Measurements from ENCODE around the gene DLGAP5. TPM values are rescaled to one million over a fixed set of nuclear protein-coding genes. Genes with fewer than 3 reads are reported as not detected.

DLGAP5 gene
- polyA plus RNA-seq, 1 donor (not counting 4 experiments of a cell fraction or from before 2014, with no cell fraction given) = 15.3 TPM

DNA sequence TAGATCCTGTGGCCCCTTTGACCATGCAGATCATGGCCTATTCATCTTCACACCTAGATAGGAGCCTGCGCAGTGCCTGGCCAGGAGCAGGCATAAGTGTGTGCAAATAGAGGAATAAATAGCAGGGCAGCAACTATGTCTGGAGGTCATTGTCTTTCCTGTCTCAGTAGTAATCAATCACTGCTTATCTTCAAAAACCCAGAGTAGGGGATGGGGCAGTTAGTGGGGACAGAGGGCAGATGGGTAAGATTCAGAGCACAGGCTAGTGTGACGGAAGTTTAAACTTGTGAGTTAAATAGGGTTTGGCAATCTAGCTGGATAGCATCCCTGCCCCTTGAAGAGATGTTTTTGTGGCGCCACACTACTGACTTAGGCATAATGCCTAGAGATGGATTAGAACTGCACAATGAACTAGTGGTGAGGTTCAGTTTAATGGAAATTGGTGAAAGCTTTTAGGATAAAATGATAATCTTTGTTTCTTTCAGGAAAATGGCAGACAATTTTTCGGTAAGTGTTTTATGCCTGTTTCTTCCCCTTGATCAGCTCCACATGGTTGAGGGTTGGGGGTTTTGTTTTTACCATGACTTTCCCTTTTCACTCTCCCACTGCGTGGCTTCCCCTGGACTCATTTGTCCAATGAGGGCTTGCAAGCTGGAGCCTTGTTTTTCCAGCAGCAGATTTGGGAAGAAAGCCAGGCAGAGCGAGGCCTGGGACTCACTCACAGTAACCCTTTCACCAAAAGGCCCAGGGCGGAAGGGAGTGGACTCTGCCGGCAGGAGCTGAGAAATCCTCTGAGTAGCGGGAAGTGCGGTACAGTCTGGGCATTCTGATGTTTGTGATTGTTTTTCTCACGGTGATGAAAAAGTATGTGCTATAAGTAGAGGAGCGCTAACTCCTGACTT lies 54.2 kb downstream of the DLGAP5 start:
- Histone ChIP-seq H3K36me3 (ENCODE audit: control insufficient read depth in 2 of 2, extremely low read depth in 1 of 2, insufficient read depth in 2 of 2, low read length in 2 of 2) (peaks cover 34 to 62% of the 10 kb centered on the region in 2 experiments), H3K9ac (ENCODE audit: control insufficient read depth, extremely low read depth, insufficient read depth, low read length) (no peak overlapping the region)

DNA sequence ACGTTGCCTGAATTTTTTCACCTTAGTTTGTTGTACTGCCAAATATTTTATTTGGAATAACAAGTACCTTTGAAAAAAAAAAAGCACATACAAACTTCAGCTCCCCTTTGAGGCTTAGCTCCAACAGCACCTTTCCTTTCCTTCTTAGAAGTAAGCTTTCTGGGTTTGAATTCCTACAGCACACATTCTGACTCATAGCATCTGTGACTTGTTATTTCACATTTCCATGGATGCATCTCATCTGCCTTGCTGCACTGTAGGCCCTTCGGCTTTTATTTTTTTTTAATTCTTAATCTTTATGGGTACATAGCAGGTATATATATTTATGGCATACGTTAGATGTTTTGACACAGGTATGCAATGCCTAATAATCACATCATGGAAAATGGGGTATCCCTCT lies 55.1 kb downstream of the DLGAP5 start:
- H3K4me2 ChIP-seq (ENCODE audit: control insufficient read depth, extremely low read depth, insufficient read depth, low read depth, low read length) = peak overlapping the region; percentile 49
- peak overlapping the region; percentile 44 for H3K27ac ChIP-seq (ENCODE audit: control insufficient read depth, insufficient read depth, low read length)
- DNase-seq (ENCODE audit: low read depth, low spot score) (no peak), FAIRE-seq (no peak)
- dilution Hi-C loops (cut with MboI; ENCODE audit: extremely low pct_ligation_motif_present, low sequenced_read_pairs) = no loop called here
- H3K79me2 ChIP-seq (ENCODE audit: control insufficient read depth, insufficient read depth, low read length) = peaks cover 72% of the 10 kb centered on the region
- H3K9me3 ChIP-seq (ENCODE audit: control insufficient read depth, low read depth, low read length) = no peaks in the 10 kb centered on the region
- no peak overlapping the region for H2AFZ ChIP-seq (ENCODE audit: control insufficient read depth, low read length)
- H3K36me3 ChIP-seq (ENCODE audit: control insufficient read depth in 2 of 2, extremely low read depth in 1 of 2, insufficient read depth in 2 of 2, low read length in 2 of 2) = peaks cover 31 to 55% of the 10 kb centered on the region in 2 experiments
- peaks cover 7% of the 10 kb centered on the region for H4K20me1 ChIP-seq (ENCODE audit: control insufficient read depth, extremely low read depth, insufficient read depth, low read length)
- peak overlapping the region; percentile 9 for H3K9ac ChIP-seq (ENCODE audit: control insufficient read depth, extremely low read depth, insufficient read depth, low read length)
- H3K4me1 ChIP-seq (ENCODE audit: control insufficient read depth, extremely low read depth, insufficient read depth, low read length) = peaks cover 32% of the 10 kb centered on the region
- H3K27me3 ChIP-seq (ENCODE audit: control insufficient read depth, extremely low read depth, insufficient read depth, low read length) = no peaks in the 10 kb centered on the region
- TF ChIP-seq EZH2 (IDR thresholded peaks at IDR 0.05; ENCODE audit: low read length) = no peak
- TF ChIP-seq, protein P1, sequence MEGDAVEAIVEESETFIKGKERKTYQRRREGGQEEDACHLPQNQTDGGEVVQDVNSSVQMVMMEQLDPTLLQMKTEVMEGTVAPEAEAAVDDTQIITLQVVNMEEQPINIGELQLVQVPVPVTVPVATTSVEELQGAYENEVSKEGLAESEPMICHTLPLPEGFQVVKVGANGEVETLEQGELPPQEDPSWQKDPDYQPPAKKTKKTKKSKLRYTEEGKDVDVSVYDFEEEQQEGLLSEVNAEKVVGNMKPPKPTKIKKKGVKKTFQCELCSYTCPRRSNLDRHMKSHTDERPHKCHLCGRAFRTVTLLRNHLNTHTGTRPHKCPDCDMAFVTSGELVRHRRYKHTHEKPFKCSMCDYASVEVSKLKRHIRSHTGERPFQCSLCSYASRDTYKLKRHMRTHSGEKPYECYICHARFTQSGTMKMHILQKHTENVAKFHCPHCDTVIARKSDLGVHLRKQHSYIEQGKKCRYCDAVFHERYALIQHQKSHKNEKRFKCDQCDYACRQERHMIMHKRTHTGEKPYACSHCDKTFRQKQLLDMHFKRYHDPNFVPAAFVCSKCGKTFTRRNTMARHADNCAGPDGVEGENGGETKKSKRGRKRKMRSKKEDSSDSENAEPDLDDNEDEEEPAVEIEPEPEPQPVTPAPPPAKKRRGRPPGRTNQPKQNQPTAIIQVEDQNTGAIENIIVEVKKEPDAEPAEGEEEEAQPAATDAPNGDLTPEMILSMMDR (optimal IDR thresholded peaks at IDR 0.05 in 1 of 3, IDR thresholded peaks at IDR 0.05 in 1 of 3, conservative IDR thresholded peaks at IDR 0.05 in 1 of 3; ENCODE audit: extremely low read depth in 1 of 3, insufficient read depth in 2 of 3, low read length in 3 of 3) = no peak
- peaks cover 7% of the 10 kb centered on the region for H3K9me1 ChIP-seq (ENCODE audit: control insufficient read depth, extremely low read depth, insufficient read depth, low read length)
- no peak overlapping the region for H3K4me3 ChIP-seq (ENCODE audit: control insufficient read depth in 2 of 3, extremely low read depth in 1 of 3, insufficient read depth in 2 of 3, low read depth in 1 of 3, low read length in 3 of 3)

More for the DNA sequence above, 54.2 kb downstream of the DLGAP5 start:
- peaks cover 7% of the 10 kb centered on the region for H3K9me1 ChIP-seq (ENCODE audit: control insufficient read depth, extremely low read depth, insufficient read depth, low read length)
- H3K4me1 ChIP-seq (ENCODE audit: control insufficient read depth, extremely low read depth, insufficient read depth, low read length) = peaks cover 23% of the 10 kb centered on the region
- H4K20me1 ChIP-seq (ENCODE audit: control insufficient read depth, extremely low read depth, insufficient read depth, low read length) = peaks cover 8% of the 10 kb centered on the region
- DNase-seq (ENCODE audit: low read depth, low spot score) = no peak
- TF ChIP-seq EZH2 (IDR thresholded peaks at IDR 0.05; ENCODE audit: low read length) = no peak
- TF ChIP-seq, protein P1 (optimal IDR thresholded peaks at IDR 0.05 in 1 of 3, IDR thresholded peaks at IDR 0.05 in 1 of 3, conservative IDR thresholded peaks at IDR 0.05 in 1 of 3; ENCODE audit: extremely low read depth in 1 of 3, insufficient read depth in 2 of 3, low read length in 3 of 3) = no peak
- no peak overlapping the region for H2AFZ ChIP-seq (ENCODE audit: control insufficient read depth, low read length)
- H3K79me2 ChIP-seq (ENCODE audit: control insufficient read depth, insufficient read depth, low read length) = peaks cover 63% of the 10 kb centered on the region
- peak overlapping the region; percentile 10 for H3K27ac ChIP-seq (ENCODE audit: control insufficient read depth, insufficient read depth, low read length)
- peak overlapping the region; percentile 22 for H3K4me2 ChIP-seq (ENCODE audit: control insufficient read depth, extremely low read depth, insufficient read depth, low read depth, low read length)
- H3K9me3 ChIP-seq (ENCODE audit: control insufficient read depth, low read depth, low read length) = no peaks in the 10 kb centered on the region
- no peak overlapping the region for H3K4me3 ChIP-seq (ENCODE audit: control insufficient read depth in 2 of 3, extremely low read depth in 1 of 3, insufficient read depth in 2 of 3, low read depth in 1 of 3, low read length in 3 of 3)
- no peak for FAIRE-seq
- dilution Hi-C loops (cut with MboI; ENCODE audit: extremely low pct_ligation_motif_present, low sequenced_read_pairs) = no loop called here
- H3K27me3 ChIP-seq (ENCODE audit: control insufficient read depth, extremely low read depth, insufficient read depth, low read length) = no peaks in the 10 kb centered on the region
